ENCODE results near the gene NCKAP1. TPM values are rescaled to one million over a fixed set of nuclear protein-coding genes. Genes with fewer than 3 reads are reported as not detected.

Gene NCKAP1
- total and polyA plus RNA-seq, 10 donors, result 8.9 to 62.5 (median 49.3) TPM

- Histone ChIP-seq H3K27me3 (replicated peaks in 1 of 7) (peaks cover 0 to 54% (median 8%) of the 10 kb centered on the region in 7 donors), H3K27ac (no peak overlapping the region), H3K4me3 (no peak overlapping the region), H3K4me1 (peaks cover 0 to 13% (median 2%) of the 10 kb centered on the region in 6 donors), H3K9me3 (no peaks in the 10 kb centered on the region), H3K36me3 (peaks cover 0 to 3% (median 0%) of the 10 kb centered on the region in 6 donors)
- intact Hi-C loops (cut with DNase I; ENCODE audit: low total_unique reads), result no loop called here
- TF ChIP-seq POLR2AphosphoS5 (IDR thresholded peaks at IDR 0.05), result no peak
- TF ChIP-seq CTCF (IDR thresholded peaks at IDR 0.05 in 8 of 11, conservative IDR thresholded peaks at IDR 0.05 in 3 of 11), result no peak
- no peak for TF ChIP-seq POLR2A (IDR thresholded peaks at IDR 0.05)
- 70 to 84% (median 78%) methylated on average over 2 of the region's 2 CpGs for WGBS, 5 donors
- DNase-seq, result no peak
These were observed 11.8 kb downstream of the NCKAP1 start for GRCh38 chr2:183026424-183026823.

- TF ChIP-seq CTCF (IDR thresholded peaks at IDR 0.05 in 8 of 11, conservative IDR thresholded peaks at IDR 0.05 in 3 of 11), result no peak
- TF ChIP-seq POLR2A (IDR thresholded peaks at IDR 0.05), result no peak
- no peak for TF ChIP-seq POLR2AphosphoS5 (IDR thresholded peaks at IDR 0.05)
- Histone ChIP-seq H3K36me3 (peaks cover 0 to 7% (median 0%) of the 10 kb centered on the region in 6 donors), H3K27me3 (replicated peaks in 1 of 7) (peaks cover 0 to 54% (median 6%) of the 10 kb centered on the region in 7 donors), H3K27ac (no peak overlapping the region), H3K9me3 (no peaks in the 10 kb centered on the region), H3K4me3 (no peak overlapping the region), H3K4me1 (peaks cover 0 to 9% (median 2%) of the 10 kb centered on the region in 6 donors)
- DNase-seq, result no peak
- 84 to 93% (median 88%) methylated on average over 3 of the region's 3 CpGs for WGBS, 5 donors
- intact Hi-C loops (cut with DNase I; ENCODE audit: low total_unique reads), result no loop called here
These were observed 12.3 kb downstream of the NCKAP1 start for GRCh38 chr2:183025993-183026392.

- WGBS, 5 donors, result 82 to 89% (median 84%) methylated on average over 8 of the region's 8 CpGs
- Histone ChIP-seq H3K9me3 (no peaks in the 10 kb centered on the region), H3K4me1 (peaks cover 0 to 5% (median 0%) of the 10 kb centered on the region in 6 donors), H3K4me3 (no peak overlapping the region), H3K27ac (no peak overlapping the region), H3K27me3 (replicated peaks in 1 of 7) (peaks cover 0 to 40% (median 0%) of the 10 kb centered on the region in 7 donors), H3K36me3 (peaks cover 0 to 7% (median 0%) of the 10 kb centered on the region in 6 donors)
- DNase-seq, result no peak
- intact Hi-C loops (cut with DNase I; ENCODE audit: low total_unique reads), result no loop called here
- TF ChIP-seq CTCF (IDR thresholded peaks at IDR 0.05 in 8 of 11, conservative IDR thresholded peaks at IDR 0.05 in 3 of 11) (no peak), POLR2A (IDR thresholded peaks at IDR 0.05) (no peak), POLR2AphosphoS5 (IDR thresholded peaks at IDR 0.05) (no peak)
These were observed 13.7 kb downstream of the NCKAP1 start for GRCh38 chr2:183024339-183025095.

GRCh38 chr2:183022711-183023110 is 15.5 kb downstream of the NCKAP1 start:
- Histone ChIP-seq H3K9me3 (no peaks in the 10 kb centered on the region), H3K4me1 (no peaks in the 10 kb centered on the region), H3K27ac (no peak overlapping the region), H3K27me3 (replicated peaks in 1 of 7) (peaks cover 0 to 28% (median 0%) of the 10 kb centered on the region in 7 donors), H3K4me3 (no peak overlapping the region), H3K36me3 (peaks cover 0 to 7% (median 0%) of the 10 kb centered on the region in 6 donors)
- DNase-seq, result no peak
- intact Hi-C loops (cut with DNase I; ENCODE audit: low total_unique reads), result no loop called here
- WGBS, 5 donors, result 89 to 95% (median 92%) methylated on average over 3 of the region's 3 CpGs
- TF ChIP-seq POLR2A (IDR thresholded peaks at IDR 0.05) (no peak), CTCF (IDR thresholded peaks at IDR 0.05 in 8 of 11, conservative IDR thresholded peaks at IDR 0.05 in 3 of 11) (no peak), POLR2AphosphoS5 (IDR thresholded peaks at IDR 0.05) (no peak)
